ENCODE data around the gene UTP14C.
"Not testable (repeated sequence)": the region's sequence is repeated elsewhere in the genome, so short reads cannot be mapped to it uniquely, and the experiment has no call there.

Gene UTP14C, protein sequence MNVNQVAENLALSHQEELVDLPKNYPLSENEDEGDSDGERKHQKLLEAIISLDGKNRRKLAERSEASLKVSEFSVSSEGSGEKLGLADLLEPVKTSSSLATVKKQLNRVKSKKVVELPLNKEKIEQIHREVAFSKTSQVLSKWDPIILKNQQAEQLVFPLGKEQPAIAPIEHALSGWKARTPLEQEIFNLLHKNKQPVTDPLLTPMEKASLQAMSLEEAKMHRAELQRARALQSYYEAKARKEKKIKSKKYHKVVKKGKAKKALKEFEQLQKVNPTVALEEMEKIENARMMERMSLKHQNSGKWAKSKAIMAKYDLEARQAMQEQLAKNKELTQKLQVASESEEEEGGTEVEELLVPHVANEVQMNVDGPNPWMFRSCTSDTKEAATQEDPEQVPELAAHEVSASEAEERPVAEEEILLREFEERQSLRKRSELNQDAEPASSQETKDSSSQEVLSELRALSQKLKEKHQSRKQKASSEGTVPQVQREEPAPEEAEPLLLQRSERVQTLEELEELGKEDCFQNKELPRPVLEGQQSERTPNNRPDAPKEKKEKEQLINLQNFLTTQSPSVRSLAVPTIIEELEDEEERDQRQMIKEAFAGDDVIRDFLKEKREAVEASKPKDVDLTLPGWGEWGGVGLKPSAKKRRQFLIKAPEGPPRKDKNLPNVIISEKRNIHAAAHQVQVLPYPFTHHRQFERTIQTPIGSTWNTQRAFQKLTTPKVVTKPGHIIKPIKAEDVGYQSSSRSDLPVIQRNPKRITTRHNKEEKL

DNA sequence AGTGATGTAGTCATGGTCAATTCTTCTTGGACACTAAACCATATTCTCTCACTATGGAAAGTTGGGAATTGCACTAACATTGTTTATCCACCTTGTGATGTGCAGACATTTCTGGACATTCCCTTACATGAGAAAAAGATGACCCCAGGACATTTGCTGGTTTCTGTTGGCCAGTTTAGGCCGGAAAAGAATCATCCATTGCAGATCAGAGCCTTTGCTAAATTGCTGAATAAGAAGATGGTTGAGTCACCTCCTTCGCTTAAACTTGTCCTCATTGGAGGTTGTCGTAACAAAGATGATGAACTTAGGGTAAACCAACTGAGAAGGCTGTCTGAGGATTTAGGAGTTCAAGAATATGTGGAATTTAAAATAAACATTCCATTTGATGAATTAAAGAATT is at the start of gene UTP14C:
UTP14C (plus strand) TSS at position 211 of the 400 bp plus-strand sequence. CDS start 4,114 bp downstream, outside the sequence.
- DNase-seq = no peak

DNA sequence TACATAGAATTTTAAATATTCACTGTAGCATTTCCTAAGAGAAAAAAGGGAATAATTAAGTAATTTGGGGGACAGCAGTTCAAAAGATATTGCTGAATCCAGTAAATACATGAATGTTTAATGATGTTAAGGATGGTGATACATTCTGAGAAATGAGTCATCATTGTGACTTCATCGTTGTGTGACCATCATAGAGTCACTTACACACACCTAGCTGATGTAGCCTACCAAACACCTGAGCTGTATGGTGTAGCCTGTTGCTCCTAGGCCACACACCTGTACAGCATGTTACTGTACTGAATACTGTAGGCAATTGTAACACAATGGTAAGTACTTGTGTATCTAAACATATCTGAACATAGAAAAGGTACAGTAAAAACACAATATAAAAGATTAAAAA is 48.1 kb upstream of the UTP14C start:
- DNase-seq = no peak

DNA sequence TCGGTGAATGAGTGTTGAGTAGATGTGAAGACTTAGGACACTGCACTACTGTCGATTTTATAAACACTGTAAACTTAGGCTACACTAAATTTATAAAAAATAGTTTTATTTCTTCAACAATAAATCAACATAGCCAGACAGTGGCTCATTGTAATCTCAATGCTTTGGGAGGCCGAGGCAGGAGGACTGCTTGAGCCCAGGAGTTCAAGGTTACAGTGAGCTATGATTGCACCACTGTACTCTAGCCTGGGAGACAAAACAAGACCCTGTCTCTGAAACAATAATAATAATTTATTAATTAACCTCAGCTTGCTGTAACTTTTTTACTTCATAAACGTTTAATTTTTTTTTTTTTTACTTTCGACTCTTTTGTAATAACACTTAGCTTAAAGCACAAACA is 47.6 kb upstream of the UTP14C start:
- no peak for DNase-seq

DNA sequence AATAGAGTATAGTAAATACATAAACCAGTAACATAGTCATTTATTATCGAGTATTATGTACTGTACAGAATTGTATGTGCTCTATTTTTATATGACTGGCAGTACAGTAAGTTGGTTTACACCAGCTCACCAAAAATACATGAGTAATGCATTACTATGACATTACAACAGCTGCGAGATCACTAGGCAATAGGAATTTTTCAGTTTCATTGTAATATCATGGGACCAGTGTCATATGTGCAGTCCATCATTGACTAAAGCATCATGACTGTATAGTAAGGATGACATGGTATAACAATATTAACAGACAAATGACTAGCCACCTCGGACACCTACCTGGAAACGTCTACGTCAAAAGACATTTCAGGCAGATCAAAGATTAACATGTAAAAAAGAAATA is 46.9 kb upstream of the UTP14C start:
- DNase-seq = no peak

DNA sequence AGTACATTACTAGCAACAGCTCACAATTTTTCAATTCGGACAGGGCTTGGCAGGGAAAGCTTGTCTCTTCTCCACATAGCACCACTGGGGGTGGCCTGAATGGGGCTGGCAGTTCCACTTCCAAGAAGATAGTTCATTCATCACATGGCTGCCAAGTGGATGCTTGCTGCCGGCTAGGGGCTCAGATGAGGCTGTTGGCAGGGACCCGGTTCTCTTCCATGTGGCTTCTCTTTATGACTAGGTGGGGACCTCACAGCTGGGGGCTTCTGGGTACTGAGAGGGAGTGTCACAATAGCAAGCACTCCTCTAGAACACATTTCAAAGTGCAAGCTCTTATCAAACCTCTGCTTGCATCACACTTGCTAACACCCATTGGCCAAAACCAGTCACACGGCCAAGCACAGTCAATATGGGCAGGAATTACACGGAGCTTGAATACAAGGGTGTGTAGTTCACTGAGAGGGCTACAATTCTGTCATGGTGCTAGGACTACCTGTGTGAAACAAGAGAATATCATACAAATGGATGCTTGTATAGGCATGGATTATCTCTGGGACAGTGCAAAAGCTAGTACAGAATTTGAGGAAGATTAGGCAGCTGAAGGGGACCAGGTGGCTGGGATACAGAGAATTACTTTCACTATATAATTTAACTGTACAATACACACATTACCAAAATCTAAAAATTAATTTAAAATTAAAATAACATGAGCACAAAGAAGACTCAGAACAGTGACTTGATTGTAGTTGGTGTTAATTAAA is 45.5 kb upstream of the UTP14C start:
- DNase-seq = no peak

DNA sequence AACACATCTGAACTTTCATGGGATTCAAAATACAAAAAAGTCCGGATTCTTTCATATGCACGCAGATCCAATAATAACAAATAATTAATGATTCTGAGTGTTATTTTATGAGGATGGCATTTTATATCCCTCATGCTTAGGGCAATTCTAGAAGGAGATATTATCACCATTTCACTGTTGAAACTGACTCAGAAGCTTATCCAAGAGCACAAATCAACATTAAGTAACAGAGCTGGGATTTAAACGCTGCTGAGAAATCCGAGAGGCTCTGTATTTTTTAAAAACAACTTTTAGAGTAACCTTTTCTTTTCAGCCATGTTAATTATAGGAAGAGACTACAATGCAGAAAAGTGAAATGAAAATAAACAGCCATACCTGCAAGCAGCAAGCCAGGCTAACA is 43.6 kb upstream of the UTP14C start:
- no peak for DNase-seq

DNA sequence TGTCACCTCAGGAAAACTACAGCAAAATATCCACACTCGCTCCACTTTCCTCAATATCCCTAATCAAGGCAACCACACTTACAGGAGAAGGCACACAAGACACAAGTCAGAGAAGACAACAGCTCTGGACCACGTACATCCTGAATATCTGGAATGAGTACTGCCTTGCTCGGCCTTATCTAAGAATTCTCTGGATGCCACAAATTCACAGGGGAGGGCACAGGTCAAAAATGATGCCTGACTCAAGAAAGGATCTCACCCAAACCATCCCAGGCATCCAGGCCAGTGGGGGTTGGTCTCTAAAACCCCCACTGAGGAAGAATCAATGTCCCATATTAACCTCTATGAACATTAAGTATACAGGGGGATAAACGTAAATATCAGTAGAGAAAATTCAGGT is 43.1 kb upstream of the UTP14C start:
- DNase-seq = no peak

DNA sequence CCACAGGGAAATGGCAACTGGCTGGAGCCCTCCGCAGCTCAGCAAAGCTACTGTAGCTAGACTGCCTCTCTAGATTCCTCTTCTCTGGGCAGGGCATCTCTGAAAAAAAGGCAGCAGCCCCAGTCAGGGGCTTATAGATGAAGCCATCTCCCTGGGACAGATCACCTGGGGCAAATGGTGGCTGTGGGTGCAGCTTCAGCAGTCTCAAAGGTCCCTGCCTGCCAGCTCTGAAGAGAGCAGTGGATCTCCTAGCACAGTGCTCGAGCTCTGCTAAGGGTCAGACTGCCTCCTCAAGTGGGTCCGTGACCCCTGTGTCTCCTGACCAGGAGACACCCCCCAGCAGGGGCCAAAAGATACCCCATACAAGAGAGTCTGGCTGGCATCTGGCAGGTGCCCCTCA is 41.2 kb upstream of the UTP14C start:
- not testable (repeated sequence) for DNase-seq

DNA sequence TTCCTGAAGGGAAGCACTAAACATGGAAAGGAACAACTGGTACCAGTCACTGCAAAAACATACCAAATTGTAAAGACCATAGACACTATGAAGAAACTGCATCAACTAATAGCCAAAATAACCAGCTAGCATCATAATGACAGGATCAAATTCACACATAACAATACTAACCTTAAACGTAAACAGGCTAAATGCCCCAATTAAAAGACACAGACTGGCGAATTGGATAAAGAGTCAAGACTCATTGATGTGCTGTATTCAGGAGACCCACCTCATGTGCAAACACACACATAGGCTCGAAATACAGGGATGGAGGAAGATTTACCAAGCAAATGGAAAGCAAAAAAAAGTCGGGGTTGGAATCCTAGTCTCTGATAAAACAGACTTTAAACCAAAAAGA is 39.6 kb upstream of the UTP14C start:
- DNase-seq = not testable (repeated sequence)

DNA sequence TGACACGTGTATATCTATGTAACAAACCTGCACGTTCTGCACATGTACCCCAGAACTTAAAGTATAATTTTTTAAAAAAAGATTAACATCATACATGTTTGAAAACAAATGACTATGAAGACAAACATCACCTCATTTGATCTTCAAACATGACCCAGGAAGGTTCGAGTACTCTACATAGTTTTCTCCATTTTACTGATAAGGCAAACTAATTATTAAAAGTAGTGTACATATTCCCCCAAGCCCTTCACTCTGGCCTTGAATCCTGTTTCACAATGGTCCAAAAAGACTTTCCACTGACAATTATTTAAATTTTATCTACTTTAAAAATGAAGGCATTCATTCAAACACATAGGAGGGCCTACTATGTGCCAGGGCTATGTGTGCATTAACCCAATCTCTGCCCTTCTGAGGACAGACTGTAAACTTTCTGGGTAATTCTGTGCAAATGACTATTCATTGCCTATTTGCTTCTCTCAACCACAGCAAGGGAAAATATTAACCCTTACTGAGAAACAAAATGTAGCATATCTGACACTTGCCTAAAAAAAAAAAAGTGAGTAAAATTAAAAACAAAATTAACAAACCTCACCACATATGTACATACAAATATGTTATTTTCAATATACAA is 35.4 kb upstream of the UTP14C start:
- no peak for DNase-seq

DNA sequence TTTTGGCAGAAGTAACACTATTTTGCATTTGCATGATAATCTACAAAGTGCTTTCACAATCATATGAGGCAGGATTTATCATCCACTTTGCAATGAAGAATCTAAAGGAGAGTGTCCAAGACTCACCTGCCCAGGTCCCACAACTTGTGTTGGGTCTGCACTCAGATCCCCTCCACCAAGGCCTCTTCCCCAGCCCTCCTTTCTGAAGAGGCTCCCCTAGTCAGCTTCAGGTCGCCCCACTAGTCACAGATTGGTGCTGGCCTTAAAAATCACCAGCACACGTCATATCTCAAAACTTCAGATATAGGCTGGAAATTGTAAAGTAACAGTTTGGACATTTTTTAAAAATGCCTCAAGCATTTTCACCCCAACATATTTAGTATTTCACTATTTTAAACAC is 30.8 kb upstream of the UTP14C start:
- no peak for DNase-seq

DNA sequence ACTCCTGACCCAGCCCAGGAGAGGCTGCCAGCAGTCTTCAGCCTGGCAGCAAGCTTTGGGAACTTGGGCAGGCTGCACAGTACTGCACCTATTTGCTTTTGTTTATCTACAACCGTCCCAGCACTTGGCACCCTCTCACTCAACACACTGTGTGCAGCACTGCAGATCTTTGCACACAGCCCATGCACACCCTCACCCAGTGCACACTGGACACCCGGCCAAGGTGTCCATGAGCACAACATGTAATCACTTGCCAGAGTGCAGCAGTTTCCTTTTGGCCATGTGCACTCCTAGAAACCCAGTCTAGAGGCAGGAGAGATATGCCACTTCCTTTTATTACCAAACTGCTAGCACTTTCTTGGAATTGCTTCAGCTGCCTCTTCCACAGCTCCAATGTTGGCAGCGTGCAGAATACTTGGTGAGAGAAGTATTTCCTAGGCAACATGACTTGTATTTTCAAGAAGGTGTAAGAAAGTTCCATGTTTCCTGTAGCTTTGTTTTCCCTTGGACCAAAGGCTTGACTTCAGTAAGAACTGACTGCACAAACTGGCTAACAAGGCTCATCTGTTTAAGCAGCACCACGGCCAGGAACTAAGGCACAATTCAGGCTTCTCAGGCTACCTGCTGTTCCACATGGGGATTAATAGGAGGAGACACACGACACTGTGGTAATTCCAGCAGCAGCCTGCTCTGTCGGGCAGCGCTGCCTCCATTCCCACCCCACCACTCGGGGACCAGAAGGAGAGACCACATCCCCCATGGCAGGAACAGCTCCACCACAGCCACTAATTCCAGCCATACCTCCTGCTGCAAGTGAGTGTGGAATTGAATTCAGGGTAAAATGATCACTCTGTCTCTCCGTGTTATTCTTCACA is 28.6 kb upstream of the UTP14C start:
- DNase-seq = no peak

DNA sequence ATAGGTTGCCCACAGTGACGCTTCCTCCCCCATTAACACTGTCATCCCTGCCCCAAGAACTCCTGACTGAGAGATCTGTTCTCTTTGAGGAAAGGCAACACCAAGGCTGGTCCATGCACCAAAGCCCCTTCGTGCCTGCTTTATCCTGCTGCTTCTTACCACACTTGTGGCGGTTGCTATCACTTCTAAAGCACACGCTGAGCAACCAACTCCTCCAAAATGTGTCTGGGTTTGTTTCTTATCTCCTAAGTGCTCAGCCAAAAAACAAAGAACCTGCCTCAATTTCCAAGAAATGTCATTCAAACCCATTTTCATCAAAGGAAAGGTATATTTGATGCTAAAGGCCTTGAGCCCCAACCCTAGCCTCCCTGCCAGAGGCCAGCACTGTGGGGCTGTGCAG is 27.9 kb upstream of the UTP14C start:
- DNase-seq = no peak

DNA sequence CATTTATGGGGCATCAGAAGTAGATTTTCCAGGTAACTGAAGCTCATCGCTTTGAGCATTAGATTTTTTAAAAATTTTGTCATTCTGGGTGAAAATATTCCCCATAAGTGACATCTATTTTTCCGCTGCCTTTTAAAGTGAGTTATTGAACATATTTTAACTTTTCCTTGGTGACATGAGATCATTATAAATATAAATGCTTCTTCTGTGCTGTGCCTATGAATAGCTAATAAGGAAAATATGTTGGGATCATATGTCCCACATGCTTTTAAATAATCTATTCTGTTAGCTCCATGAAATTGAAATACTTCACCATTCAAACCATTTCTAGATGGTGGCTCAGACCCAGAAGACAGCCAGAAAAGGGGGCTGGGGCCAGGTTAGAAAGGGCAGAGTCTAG is 27.3 kb upstream of the UTP14C start:
- no peak for DNase-seq

DNA sequence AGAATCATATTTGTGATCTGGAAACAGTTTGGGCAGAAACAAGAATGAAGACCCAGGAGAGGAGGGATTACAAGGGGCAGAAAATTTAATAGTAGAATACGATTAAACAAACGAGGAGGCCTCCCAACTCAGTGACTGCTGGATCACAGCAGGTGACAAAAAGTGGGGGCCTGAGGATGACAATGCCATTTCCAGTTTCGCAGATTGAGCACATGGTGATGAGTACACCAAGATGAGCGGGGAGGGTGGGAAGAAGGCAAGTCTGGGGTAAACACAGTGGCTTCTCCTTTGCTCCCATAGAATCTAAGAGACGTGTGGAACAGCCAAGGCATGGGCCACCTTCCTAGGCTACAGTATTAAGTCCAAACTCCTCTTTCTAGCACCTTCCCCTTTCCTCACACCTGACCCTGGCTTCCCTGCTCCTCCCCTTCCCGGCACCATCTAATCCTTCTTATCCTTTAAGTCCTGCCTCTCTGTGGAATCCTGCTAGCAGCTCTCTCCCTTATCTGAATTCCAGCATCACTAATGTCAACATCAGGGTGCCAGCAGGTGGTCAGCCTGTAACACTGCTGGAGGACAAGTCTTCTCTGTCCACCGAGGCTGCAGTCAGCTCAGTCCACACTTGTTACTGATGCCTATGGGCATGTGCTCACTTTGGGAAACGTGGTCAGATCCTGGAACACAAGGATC is 26.7 kb upstream of the UTP14C start:
- no peak for DNase-seq

DNA sequence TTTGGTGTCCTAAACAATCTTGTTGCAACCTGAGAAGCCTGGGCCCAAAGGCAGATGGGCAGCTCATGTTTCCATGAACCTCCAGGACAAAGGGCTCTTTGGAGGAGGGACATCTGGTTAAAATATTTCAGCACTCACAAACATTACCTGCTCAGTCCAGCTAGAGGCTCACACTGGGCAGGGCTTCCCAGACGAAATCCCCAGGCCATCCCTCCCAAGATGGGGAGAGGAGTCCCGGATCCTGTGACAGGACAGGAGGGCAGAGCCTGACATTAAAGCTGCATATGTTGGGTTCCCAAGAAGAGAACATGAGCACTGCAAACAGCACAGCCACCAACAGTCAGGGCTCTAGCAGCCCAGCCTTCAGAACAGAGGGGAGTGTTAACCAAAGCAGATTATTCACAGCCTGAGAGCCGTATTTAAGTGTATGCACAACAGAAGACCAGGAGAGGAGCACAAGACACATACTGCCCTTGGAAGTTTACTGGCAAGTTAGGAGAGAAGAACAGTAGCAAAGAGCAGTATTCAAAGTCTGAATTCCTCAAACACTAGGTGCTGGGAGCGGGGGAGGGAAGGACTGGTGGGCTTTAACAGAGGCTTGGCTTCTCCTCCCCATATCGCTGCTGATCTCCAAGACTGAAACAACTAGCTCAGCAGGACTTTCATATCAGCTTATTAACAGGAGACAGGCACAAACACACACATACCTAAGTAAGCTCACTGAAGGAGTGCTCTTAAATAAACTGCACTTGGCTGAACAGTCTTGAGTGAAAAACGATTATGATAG is 25.6 kb upstream of the UTP14C start:
- no peak for DNase-seq

DNA sequence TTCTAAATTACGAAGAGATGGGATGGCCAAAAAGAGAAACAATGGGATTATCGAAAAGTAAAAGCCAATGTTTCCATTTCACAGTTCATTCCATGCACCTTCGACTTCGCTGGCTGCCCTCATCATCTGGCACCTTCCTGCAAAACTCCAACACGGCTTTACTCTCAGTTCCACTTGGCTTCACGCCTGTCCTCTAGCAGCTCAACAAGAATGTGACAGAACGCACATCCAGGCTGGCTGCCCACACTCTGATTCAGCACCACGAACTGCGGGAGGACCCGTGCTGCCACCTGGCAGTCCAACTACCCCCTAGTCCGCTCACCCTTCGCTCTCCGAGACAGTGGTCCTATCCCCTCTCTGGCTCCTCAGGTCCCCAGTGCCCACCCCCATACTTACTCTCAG is 25.0 kb upstream of the UTP14C start:
- DNase-seq = no peak

DNA sequence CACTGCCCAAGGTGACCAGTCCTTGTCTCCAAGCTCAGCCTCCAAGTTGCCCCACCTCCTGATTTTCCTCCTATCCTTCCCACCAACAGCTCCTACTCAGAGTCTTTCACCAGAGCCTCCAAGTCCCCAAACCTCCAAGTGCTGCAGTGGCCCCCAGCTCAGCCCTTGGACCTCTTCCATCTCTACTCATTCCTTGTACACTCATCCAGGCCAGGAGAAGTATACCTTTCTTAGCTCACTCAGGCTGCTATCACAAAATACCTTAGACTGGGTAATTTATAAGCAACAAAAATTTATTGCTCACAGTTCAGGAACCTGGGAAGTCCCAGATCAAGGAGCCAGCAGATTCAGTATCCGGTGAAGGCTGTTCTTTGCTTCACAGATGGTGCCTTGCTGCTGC is 24.6 kb upstream of the UTP14C start:
- no peak for DNase-seq

DNA sequence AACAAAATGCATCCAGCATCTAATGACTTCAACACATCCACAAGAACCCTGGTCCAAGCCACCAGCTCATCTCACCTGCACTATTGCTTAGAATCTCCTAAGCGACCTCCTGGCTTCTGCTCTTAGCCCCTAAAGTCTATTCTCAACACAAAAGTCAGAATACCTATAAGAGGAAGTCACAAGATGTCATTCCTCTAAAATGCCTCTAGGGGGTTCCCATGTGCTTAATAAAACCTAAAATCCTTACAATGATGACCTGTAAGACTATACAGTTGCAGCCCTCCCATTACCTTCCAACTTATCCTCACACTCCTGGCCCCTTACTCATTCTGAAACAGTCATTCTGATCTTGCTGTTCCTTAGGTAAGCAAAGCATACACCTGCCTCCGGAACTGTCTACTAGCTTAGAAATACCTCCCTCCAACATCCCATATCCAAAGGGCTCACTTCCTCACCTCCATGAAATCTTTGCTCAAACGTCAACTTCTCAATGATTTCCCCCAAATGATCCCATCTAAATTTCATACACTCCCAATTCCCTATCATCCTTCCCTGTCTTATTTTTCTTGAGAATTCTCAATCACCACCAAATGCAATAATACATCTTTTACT is 23.3 kb upstream of the UTP14C start:
- peak; percentile 48 for DNase-seq

DNA sequence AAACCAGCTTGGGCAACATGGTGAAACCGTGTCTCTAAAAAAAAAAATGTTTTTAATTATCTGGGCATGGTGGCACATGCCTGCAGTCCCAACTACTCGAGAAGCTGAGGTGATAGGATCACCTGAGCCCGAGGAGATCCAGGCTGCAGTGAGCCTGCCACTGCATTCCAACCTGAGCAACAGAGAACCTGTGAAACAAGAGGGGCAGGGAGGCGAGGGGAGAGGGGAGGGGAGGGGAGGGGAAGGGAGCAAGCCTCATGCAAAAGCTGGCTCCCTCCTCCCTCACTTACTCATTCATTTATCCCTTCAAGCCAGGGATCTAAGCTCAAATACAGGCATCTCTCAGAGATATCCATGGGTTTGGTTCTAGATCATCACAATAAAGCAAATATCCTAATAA is 22.1 kb upstream of the UTP14C start:
- no peak for DNase-seq
